NCI-H2171 treated with DMSO at 0.1 percent for 48 hours (cell line): ENCODE results near the gene C1orf232.

Experiments used
- DNase-seq: peaks from one replicate; lab custom pipeline; 2025; lab: John Stamatoyannopoulos, UW

The C1orf232 gene

GRCh38 chr1:26168410-26169197, at the start of gene C1orf232:
Gene C1orf232 (minus strand): TSS chr1:26168963. CDS start chr1:26168499, 464 bp downstream.
- peak; percentile 88 for DNase-seq

DNA sequence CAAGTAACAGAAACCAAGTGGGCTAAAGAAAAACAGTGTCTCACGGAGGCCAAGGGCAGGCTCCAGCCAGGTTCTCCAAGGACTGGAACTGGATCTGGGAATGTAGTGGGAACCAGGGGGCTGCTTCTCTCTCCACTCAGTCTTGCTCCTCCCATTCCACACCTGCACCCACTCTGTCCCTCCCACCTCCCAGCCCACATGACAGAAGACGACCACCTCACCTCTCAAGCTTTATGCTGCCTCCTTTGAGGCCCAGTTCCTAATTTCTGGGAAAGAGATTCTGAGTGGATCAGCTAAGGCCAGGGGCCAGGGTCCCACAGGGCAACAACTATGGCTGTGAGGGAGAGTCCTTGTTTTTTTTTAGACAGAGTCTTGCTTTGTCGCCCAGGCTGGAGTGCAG, 46.5 kb upstream of the C1orf232 start:
- no peak for DNase-seq

- DNase-seq: no peak
Measured at GRCh38 chr1:26213335-26213905, 44.7 kb upstream of the C1orf232 start.

DNA sequence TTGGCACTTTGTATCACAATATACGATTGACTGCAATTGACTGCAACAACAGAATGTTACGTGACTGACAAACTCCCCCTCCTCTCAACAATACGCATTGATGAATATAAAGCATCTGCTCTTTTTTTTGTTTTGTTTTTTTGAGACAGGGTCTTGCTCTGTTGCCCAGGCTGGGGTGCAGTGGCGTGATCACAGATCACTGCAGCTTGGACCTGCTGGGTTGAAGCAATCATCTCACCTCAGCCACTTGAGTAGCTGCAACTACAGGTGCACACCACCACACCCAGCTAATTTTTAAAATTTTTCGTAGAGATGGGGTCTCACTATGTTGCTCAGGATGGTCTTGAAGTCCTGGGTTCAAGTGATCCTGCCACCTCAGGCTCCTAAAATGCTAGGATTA, 44.0 kb upstream of the C1orf232 start:
- DNase-seq: no peak

- DNase-seq: peak; percentile 80
Measured at GRCh38 chr1:26210147-26210870, 41.5 kb upstream of the C1orf232 start.

DNA sequence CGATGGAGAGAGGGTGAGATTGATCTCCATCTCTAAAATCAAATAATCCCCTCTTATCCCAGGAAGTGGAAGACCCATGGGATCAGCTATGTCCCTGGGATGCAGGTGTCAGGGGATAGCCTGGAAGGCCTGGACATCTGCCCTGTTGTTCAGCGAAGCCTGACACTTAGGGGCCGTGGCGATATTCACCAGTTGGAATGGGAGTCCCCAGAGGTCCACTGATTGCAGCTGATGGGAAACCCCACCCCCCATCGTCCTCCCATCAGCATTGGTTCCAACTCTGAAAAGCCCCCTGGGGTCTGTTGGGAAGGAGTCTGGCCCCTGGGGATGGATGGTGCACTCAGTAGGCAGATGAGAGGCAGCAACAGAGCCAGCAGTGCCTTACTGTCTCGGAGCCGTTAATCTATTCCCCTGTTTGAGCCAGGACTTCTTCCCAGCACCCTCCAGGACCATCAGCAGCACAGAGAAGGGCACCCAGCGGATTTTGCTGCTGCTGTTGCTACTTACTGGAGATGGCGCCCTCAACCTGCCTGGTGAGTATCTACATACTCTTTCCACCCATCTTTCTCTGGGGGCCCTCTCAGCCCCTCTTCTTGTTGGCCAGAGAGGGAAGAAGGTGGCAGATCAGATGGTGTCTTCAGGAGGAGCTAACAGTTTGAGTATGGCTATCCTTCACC, 35.0 kb upstream of the C1orf232 start:
- DNase-seq: no peak

DNA sequence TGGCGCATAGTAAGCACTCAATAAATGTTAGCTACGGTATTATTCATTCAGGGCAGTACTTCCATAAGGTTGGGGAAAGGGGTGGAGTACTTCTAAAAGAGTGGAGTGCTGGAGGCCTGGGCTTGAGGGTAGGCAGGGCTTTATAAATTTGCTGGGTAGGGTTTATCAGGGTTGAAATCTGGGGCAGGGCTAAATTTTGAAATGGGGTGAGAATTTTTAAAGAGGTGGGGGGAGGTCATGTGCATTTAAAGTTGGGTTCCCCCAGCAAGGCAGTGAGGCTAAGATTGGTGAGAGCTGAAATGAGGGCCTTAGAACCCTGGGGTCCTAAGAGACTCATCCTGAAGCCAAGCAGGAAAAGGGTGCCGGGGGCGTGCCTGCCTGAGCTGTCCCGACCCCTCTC, 31.6 kb upstream of the C1orf232 start:
- no peak for DNase-seq

DNA sequence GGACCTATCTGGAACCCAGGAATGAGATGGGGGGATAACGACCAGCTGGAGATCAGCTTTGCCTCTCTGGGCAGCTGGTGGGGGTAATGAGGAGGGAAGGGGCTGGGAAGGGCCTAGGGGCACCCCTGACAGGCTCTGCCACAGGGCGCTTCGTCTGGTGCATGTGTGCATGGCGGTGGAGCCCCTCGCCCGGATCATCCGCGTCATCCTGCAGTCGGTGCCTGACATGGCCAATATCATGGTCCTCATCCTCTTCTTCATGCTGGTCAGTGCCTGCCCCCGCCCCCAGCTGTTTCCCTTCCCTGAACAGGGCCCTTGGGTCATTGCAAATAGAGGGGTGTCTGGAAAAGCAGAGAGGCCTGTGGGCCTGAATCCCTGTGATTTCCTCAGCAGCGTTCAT, 29.1 kb upstream of the C1orf232 start:
- DNase-seq: no peak

GRCh38 chr1:26197301-26197700, 28.5 kb upstream of the C1orf232 start:
- DNase-seq: no peak

DNA sequence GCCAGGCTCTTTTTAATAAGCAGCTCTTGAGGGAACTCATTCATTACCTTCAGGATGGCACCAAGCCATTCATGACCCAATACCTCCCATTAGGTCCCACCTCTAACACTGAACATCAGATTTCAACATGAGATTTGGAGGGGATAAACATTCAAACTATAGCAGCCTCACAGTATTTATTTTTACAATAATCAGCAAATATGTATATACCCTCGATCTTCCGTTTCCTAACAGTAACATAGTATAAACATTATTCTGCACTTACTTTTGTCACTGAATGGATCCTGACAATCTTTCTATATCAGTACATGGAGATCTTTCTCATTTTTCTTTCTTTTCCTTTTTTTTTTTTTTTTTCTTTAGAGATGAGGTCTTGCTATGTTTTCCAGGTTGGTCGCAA, 27.0 kb upstream of the C1orf232 start:
- no peak for DNase-seq

DNA sequence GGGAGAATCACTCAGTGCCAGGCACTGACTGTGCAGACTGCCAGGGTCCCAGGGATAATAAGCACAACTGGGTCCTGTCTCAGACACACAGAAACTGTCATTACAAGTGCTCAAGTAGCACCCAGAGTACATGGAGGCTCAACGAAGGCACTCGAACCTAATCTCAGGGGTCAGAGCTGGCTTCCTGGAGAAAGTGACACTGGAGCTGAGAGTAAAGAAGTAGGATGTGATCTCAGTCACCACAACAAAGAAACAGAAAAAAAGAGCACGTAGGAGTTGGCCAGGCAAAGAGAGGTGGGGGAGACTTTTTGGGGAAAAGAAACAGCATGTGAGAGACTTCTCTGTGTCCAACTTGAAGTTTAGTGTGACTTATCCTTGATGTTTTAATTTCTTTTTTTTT, 23.0 kb upstream of the C1orf232 start:
- no peak for DNase-seq

- no peak for DNase-seq
Measured at GRCh38 chr1:26190373-26190987, 21.7 kb upstream of the C1orf232 start, which contains the start of gene CATSPER4. Gene CATSPER4 (plus strand): TSS chr1:26190602. CDS start chr1:26190628, 26 bp downstream.

GRCh38 chr1:26189751-26190275, 21.1 kb upstream of the C1orf232 start:
- no peak for DNase-seq

DNA sequence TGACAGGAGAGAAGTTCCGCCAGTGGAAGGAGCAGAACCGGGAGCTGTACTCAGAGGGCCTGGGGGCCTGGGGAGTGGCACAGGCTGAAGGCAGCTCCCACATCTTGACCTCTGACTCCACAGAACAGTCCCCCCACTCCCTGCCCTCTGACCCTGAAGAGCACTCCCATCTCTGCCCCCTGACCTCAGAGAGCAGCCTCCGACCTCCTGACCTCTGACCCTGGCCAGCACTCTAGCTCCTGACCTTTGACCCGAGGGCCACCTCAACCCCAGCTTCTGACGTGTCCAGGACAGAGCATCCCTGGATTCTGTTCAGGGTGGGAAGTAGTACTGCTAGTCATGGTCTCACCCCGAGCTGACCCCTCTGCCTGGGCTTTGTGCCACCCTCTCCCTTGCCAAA, 20.6 kb upstream of the C1orf232 start:
- no peak for DNase-seq

DNA sequence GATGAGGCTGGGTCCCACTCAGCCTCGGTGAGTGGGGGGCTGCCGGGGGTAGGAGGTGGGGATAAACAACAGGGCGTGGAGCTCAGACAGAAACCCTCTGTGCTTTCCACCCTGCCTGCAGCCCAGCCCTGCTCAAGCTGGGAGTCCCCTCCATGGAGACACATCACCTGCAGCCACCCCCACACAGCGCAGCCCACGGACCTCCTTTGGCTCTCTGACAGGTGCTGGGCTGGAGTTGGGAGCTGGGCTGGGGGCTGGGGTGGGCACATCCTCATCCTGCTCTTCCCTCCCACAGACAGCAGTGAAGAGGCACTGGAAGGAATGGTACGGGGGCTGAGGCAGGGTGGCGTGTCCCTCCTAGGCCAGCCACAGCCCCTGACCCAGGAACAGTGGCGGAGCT, 19.7 kb upstream of the C1orf232 start:
- DNase-seq: no peak

DNA sequence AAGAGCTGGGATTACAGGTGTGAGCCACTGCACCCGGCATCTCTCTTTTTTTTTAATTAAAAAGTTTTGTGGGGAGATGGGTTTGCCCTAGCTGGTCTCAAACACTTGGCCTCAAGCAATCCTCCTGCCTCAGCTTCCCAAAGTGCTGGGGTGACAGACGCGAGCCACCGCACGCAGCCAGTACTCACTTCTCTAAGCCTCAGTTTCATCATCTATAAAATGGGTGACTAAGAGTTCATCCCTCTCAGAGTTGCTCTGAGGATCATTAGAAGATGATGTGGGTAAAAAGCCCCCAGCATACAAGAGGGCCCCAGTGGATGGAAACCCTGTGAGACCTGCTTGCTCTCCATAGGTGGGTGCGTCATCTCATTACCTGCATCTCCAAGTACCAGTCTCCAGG, 19.1 kb upstream of the C1orf232 start:
- DNase-seq: no peak

GRCh38 chr1:26184883-26185282, 16.1 kb upstream of the C1orf232 start:
- no peak for DNase-seq

DNA sequence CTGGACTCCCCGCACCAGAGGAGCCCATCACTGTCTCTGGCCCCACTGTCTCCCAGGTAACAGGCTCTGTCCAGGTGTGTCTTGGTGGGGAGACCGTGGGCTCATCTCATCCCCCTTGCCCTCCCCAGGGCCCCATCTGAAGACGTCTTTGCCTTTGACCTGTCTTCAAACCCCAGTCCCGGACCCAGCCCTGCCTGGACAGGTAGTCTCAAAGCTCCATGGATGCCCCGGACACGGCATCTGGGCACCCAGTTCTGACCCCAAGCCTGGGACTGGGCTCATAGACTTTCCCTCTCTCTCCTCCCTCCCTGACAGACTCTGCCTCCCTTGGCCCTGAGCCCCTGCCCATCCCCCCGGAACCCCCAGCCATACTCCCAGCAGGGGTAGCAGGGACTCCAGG, 15.3 kb upstream of the C1orf232 start:
- no peak for DNase-seq

GRCh38 chr1:26182383-26182696, 13.6 kb upstream of the C1orf232 start:
- DNase-seq: no peak

DNA sequence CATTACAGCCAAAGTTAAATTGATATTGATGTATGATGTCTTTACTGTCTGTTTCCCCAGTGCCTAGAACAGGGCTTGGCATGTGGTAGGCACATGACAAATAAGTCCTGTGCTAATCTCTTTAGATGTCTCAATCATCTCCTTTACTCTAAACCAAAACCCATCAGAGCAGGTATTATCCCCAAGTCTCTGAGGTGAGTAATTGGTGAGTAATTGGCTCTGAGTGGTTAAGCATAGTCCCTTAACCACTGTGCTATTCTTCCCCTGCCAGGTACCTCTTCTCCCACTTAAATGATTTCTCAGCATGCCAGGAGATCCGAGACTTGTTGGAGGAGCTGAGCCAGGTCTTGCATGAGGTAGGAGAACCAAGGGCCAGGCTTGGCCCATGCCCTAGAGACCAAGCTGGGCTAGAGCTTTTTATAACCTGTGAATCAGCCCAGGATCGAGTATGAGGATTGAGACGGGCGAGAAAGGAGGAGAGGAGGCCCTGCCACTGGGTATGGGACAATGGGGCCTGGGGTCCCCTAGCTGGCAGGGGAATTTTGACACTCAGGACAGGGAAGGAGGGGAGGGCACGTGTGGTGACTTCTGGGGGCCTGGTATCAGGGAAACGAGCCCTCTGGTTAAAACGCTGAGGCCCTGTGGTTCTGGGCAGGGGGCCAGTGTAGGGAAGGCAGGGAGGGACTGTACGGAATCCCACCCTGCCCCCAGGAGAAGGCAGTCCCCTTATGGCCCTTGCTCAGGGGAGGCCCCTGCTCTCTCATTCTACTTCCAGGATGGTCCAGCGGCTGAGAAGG, 13.0 kb upstream of the C1orf232 start:
- DNase-seq: no peak

- no peak for DNase-seq
Measured at GRCh38 chr1:26180010-26180506, 11.3 kb upstream of the C1orf232 start.
